GM23248 (cell line): ENCODE data around the gene DENND5B. TPM values are rescaled to one million over a fixed set of nuclear protein-coding genes. Genes with fewer than 3 reads are reported as not detected.

ENCODE experiments used
- DNase-seq: peaks from one replicate; pipeline ENCODE4 v3.0.0-alpha.2; 2015
- H2AFZ ChIP-seq: fragments of 200-600 bp; sonication (generic); 2 replicates; pipeline ENCODE4 v1.6.1; 2016; ENCODE audit warnings: antibody characterized with exemption
- H3F3A ChIP-seq: fragments of 200-600 bp; sonication (generic); 2 replicates; pipeline ENCODE4 v1.6.1; 2016; ENCODE audit warnings: mild to moderate bottlenecking, antibody characterized with exemption, mixed run types; ENCODE audit not compliant: insufficient read depth
- H3K27ac ChIP-seq: fragments of 200-600 bp; sonication (generic); 2 replicates; pipeline ENCODE4 v1.5.1; 2016; ENCODE audit warnings: mild to moderate bottlenecking
- H3K27me3 ChIP-seq: fragments of 200-600 bp; sonication (generic); replicated peaks from 2 replicates; pipeline ENCODE4 v1.6.1; 2016; ENCODE audit warnings: mild to moderate bottlenecking; ENCODE audit not compliant: insufficient read depth
- H3K36me3 ChIP-seq: fragments of 200-600 bp; sonication (generic); 2 replicates; pipeline ENCODE4 v1.6.1; 2016; ENCODE audit warnings: low read depth, mild to moderate bottlenecking
- H3K4me1 ChIP-seq: fragments of 200-600 bp; sonication (generic); 2 replicates; pipeline ENCODE4 v1.6.1; 2016; ENCODE audit warnings: mild to moderate bottlenecking; ENCODE audit not compliant: insufficient read depth
- H3K4me2 ChIP-seq: fragments of 200-600 bp; sonication (generic); one replicate; pipeline ENCODE4 v1.6.1; 2016; ENCODE audit warnings: mild to moderate bottlenecking; ENCODE audit not compliant: unreplicated experiment
- H3K4me3 ChIP-seq: fragments of 200-600 bp; sonication (generic); 2 replicates; pipeline ENCODE4 v1.5.1; 2016; ENCODE audit warnings: mild to moderate bottlenecking
- H3K79me2 ChIP-seq: fragments of 200-600 bp; sonication (generic); 2 replicates; pipeline ENCODE4 v1.6.1; 2016; ENCODE audit warnings: mild to moderate bottlenecking; ENCODE audit not compliant: insufficient read depth
- H3K9ac ChIP-seq: fragments of 200-600 bp; sonication (generic); 2 replicates; pipeline ENCODE4 v1.6.1; 2016; ENCODE audit warnings: mild to moderate bottlenecking
- H3K9me2 ChIP-seq: fragments of 200-600 bp; sonication (generic); 2 replicates; pipeline ENCODE4 v1.6.1; 2016; ENCODE audit warnings: mixed run types, mild to moderate bottlenecking, moderate library complexity; ENCODE audit not compliant: insufficient read depth
- H3K9me3 ChIP-seq: fragments of 200-600 bp; sonication (generic); one replicate; pipeline ENCODE4 v1.6.1; 2017; ENCODE audit warnings: low read depth
- H4K20me1 ChIP-seq: fragments of 200-600 bp; sonication (generic); 2 replicates; pipeline ENCODE4 v1.6.0; 2016; ENCODE audit not compliant: insufficient read depth
- EZH2 ChIP-seq: fragments of 200-600 bp; sonication (generic); IDR thresholded peaks from 2 replicates; pipeline ENCODE4 v1.6.1; 2018; ENCODE audit warnings: antibody characterized with exemption, mild to moderate bottlenecking; ENCODE audit not compliant: insufficient read depth, poor library complexity, severe bottlenecking
- EZH2phosphoT487 ChIP-seq: fragments of 200-600 bp; sonication (generic); IDR thresholded peaks from 2 replicates; pipeline ENCODE4 v1.6.1; 2018; ENCODE audit warnings: antibody characterized with exemption, moderate library complexity, mild to moderate bottlenecking, low read depth; ENCODE audit not compliant: insufficient read depth
- WGBS, 2 experiments: methylation state at CpG; one replicate each; pipeline ENCODE4 v1.1.6; 2015 to 2017; ENCODE audit warnings: low lambda C conversion rate in 2 of 2, low coverage in 1 of 2; ENCODE audit errors: missing lambda C conversion rate in 2 of 2; 5-methylcytosine and 5-hydroxymethylcytosine counted together
- in situ Hi-C: fragments of 300-500 bp; cut with MboI; formaldehyde crosslinking; loops from 2 replicates; pipeline ENCODE4 v1.15.0; 2020
- polyA plus RNA-seq: library from polyadenylated mRNA; unstranded; fragments of >200 nt; fragmentation: Nextera tagmentation; extraction: Ambion mirVana; gene quantifications from 2 replicates; pipeline ENCODE4 v1.2.1, GENCODE V29; 2016
- total RNA-seq: library from RNA; depleted of rRNA; stranded (reverse); fragments of >200 nt; shearing (Covaris generic); gene quantifications from 2 replicates; pipeline ENCODE4 v1.2.3, GENCODE V29; 2014

Gene DENND5B
- total and polyA plus RNA-seq, 2 experiments from 2014 or later: 9.9 to 12.0 TPM

- TF ChIP-seq EZH2 (no peak), EZH2phosphoT487 (no peak)
- no peak overlapping the region for H3K27ac ChIP-seq
- in situ Hi-C loops: no loop called here
- no peak overlapping the region for H3K9ac ChIP-seq
- no peak for DNase-seq
- H3F3A ChIP-seq: no peaks in the 10 kb centered on the region
- H3K9me3 ChIP-seq: no peaks in the 10 kb centered on the region
- no peaks in the 10 kb centered on the region for H4K20me1 ChIP-seq
- H3K4me1 ChIP-seq: peaks cover 17% of the 10 kb centered on the region
- no peaks in the 10 kb centered on the region for H3K27me3 ChIP-seq
- H3K4me2 ChIP-seq: no peak overlapping the region
- H2AFZ ChIP-seq: no peak overlapping the region
- no peak overlapping the region for H3K4me3 ChIP-seq
- H3K9me2 ChIP-seq: no peaks in the 10 kb centered on the region
- 69 to 70% methylated on average over 4 of the region's 4 CpGs for WGBS, 2 experiments
- peaks cover 94% of the 10 kb centered on the region for H3K79me2 ChIP-seq
- H3K36me3 ChIP-seq: no peaks in the 10 kb centered on the region
Observed at GRCh38 chr12:31526158-31526546, 64.8 kb downstream of the DENND5B start.

GRCh38 chr12:31525496-31526157 lies 65.3 kb downstream of the DENND5B start:
- DNase-seq: no peak
- H2AFZ ChIP-seq: no peak overlapping the region
- H3K9me3 ChIP-seq: no peaks in the 10 kb centered on the region
- H3K36me3 ChIP-seq: no peaks in the 10 kb centered on the region
- no peak overlapping the region for H3K4me3 ChIP-seq
- H3K79me2 ChIP-seq: peaks cover 94% of the 10 kb centered on the region
- in situ Hi-C loops: no loop called here
- H3K4me2 ChIP-seq: peak overlapping the region; percentile 30
- 62 to 73% methylated on average over 3 of the region's 3 CpGs for WGBS, 2 experiments
- H4K20me1 ChIP-seq: no peaks in the 10 kb centered on the region
- H3K9ac ChIP-seq: no peak overlapping the region
- H3K27ac ChIP-seq: peak overlapping the region; percentile 31; the same call in 1 of the 2 replicates
- H3K27me3 ChIP-seq: no peaks in the 10 kb centered on the region
- H3K4me1 ChIP-seq: peaks cover 17% of the 10 kb centered on the region
- TF ChIP-seq EZH2: no peak
- no peak for TF ChIP-seq EZH2phosphoT487
- no peaks in the 10 kb centered on the region for H3F3A ChIP-seq
- no peaks in the 10 kb centered on the region for H3K9me2 ChIP-seq

GRCh38 chr12:31524791-31525495 lies 66.0 kb downstream of the DENND5B start:
- peak; percentile 78 for DNase-seq
- H3K27ac ChIP-seq: peak overlapping the region; percentile 31
- in situ Hi-C loops: no loop called here
- H3K9me3 ChIP-seq: no peaks in the 10 kb centered on the region
- peak overlapping the region; percentile 18; the same call in 1 of the 2 replicates for H3K4me3 ChIP-seq
- H3K36me3 ChIP-seq: no peaks in the 10 kb centered on the region
- H2AFZ ChIP-seq: no peak overlapping the region
- peaks cover 23% of the 10 kb centered on the region for H3K4me1 ChIP-seq
- no peaks in the 10 kb centered on the region for H4K20me1 ChIP-seq
- H3K4me2 ChIP-seq: peak overlapping the region; percentile 30
- 0 to 6% methylated on average over 1 of the region's 1 CpG for WGBS, 2 experiments
- no peaks in the 10 kb centered on the region for H3K27me3 ChIP-seq
- no peaks in the 10 kb centered on the region for H3K9me2 ChIP-seq
- H3K9ac ChIP-seq: peak overlapping the region; percentile 16
- peaks cover 6% of the 10 kb centered on the region for H3F3A ChIP-seq
- TF ChIP-seq EZH2phosphoT487 (no peak), EZH2 (no peak)
- peaks cover 94% of the 10 kb centered on the region for H3K79me2 ChIP-seq

- Histone ChIP-seq H3K4me2 (no peak overlapping the region), H3K4me1 (peaks cover 37% of the 10 kb centered on the region), H4K20me1 (no peaks in the 10 kb centered on the region), H3K4me3 (no peak overlapping the region), H3K9me3 (no peaks in the 10 kb centered on the region), H3K9ac (no peak overlapping the region), H3K27ac (no peak overlapping the region), H3K9me2 (no peaks in the 10 kb centered on the region), H3K36me3 (no peaks in the 10 kb centered on the region), H2AFZ (no peak overlapping the region), H3F3A (peaks cover 19% of the 10 kb centered on the region), H3K79me2 (peaks cover 86% of the 10 kb centered on the region), H3K27me3 (no peaks in the 10 kb centered on the region)
- TF ChIP-seq EZH2: no peak
- TF ChIP-seq EZH2phosphoT487: no peak
- 92 to 98% methylated on average over 2 of the region's 2 CpGs for WGBS, 2 experiments
- in situ Hi-C loops: no loop called here
- no peak for DNase-seq
Observed at GRCh38 chr12:31523306-31523705, 67.6 kb downstream of the DENND5B start.
